OCI-LY7 (cell line): ENCODE data around the gene SLC4A3. TPM values are rescaled to one million over a fixed set of nuclear protein-coding genes. Genes with fewer than 3 reads are reported as not detected.
A peak's percentile ranks its signal among the peaks of the same experiment; 100 is the strongest.

Experiments used
- BruUV-seq: library from RNA; stranded (reverse); fragments of 400-500 nt; replicated peaks from 2 replicates; lab custom pipeline; 2021; lab: Mats Ljungman, UMichigan
- CTCF ChIA-PET: fragments of 300-600 bp; sonication (Branson Sonifier 250); formaldehyde crosslinking; loops from one replicate; lab custom pipeline; 2022; ENCODE audit warnings: antibody characterized with exemption; ENCODE audit not compliant: unreplicated experiment; lab: Charles Lee
- POLR2A ChIA-PET: fragments of 300-600 bp; sonication (Branson Sonifier 250); formaldehyde crosslinking; loops from one replicate; lab custom pipeline; 2022; ENCODE audit warnings: antibody characterized with exemption; lab: Charles Lee
- DNase-seq: peaks from one replicate; pipeline ENCODE4 v3.0.0-alpha.2; 2015; ENCODE audit warnings: low spot score
- H2AFZ ChIP-seq: fragments of 200-600 bp; sonication (generic), shearing (Covaris generic); 2 replicates; pipeline ENCODE4 v1.6.1; 2014; ENCODE audit warnings: mild to moderate bottlenecking, antibody characterized with exemption, low read length, moderate library complexity
- H3K27ac ChIP-seq: fragments of 200-600 bp; sonication (generic); 2 replicates; pipeline ENCODE4 v1.5.1; 2014; ENCODE audit warnings: mixed run types, low read depth, mild to moderate bottlenecking, moderate library complexity, low read length, inconsistent platforms; ENCODE audit not compliant: poor library complexity, severe bottlenecking
- H3K36me3 ChIP-seq: fragments of 200-600 bp; sonication (generic); 2 replicates; pipeline ENCODE4 v1.6.1; 2014; ENCODE audit warnings: mild to moderate bottlenecking, antibody characterized with exemption, low read length, moderate library complexity, mixed read lengths; ENCODE audit not compliant: insufficient read depth
- H3K4me1 ChIP-seq: fragments of 200-600 bp; sonication (generic); 2 replicates; pipeline ENCODE4 v1.5.1; 2014; ENCODE audit warnings: mild to moderate bottlenecking, low read length; ENCODE audit not compliant: insufficient read depth, poor library complexity, severe bottlenecking
- H3K4me2 ChIP-seq: fragments of 200-600 bp; sonication (generic); 2 replicates; pipeline ENCODE4 v1.6.1; 2014; ENCODE audit warnings: mild to moderate bottlenecking, low read length
- H3K4me3 ChIP-seq: fragments of 200-600 bp; sonication (generic); 2 replicates; pipeline ENCODE4 v1.5.1; 2014; ENCODE audit warnings: mild to moderate bottlenecking, low read depth, low read length; ENCODE audit not compliant: poor library complexity, severe bottlenecking
- H3K79me2 ChIP-seq: fragments of 200-600 bp; sonication (generic); 2 replicates; pipeline ENCODE4 v1.6.1; 2016; ENCODE audit warnings: low read depth, mild to moderate bottlenecking, low read length, moderate library complexity, mixed read lengths; ENCODE audit not compliant: insufficient read depth
- H3K9me2 ChIP-seq: fragments of 200-600 bp; sonication (generic); 2 replicates; pipeline ENCODE4 v1.6.1; 2016; ENCODE audit warnings: mild to moderate bottlenecking, low read length, mixed read lengths; ENCODE audit not compliant: insufficient read depth
- H3K9me3 ChIP-seq: fragments of 200-600 bp; sonication (generic); 2 replicates; pipeline ENCODE4 v1.6.1; 2014; ENCODE audit warnings: mild to moderate bottlenecking, mixed run types, low read length, mixed read lengths
- H4K20me1 ChIP-seq: fragments of 200-600 bp; sonication (generic); 2 replicates; pipeline ENCODE4 v1.6.1; 2014; ENCODE audit warnings: mild to moderate bottlenecking, antibody characterized with exemption, low read length, moderate library complexity, mixed read lengths; ENCODE audit not compliant: insufficient read depth
- CTCF ChIP-seq: fragments of 200-600 bp; sonication (generic); conservative IDR thresholded peaks from 2 replicates; pipeline ENCODE4 v1.5.1; 2014; ENCODE audit warnings: mild to moderate bottlenecking, antibody characterized with exemption, low read length, moderate library complexity, mixed read lengths
- EZH2phosphoT487 ChIP-seq: fragments of 200-600 bp; sonication (generic); IDR thresholded peaks from 2 replicates; pipeline ENCODE4 v1.6.1; 2018; ENCODE audit warnings: low read depth, borderline replicate concordance, mild to moderate bottlenecking, mixed run types, antibody characterized with exemption, low read length, moderate library complexity, mixed read lengths
- intact Hi-C: fragments of 100-400 bp; cut with micrococcal nuclease; formaldehyde crosslinking; loops from one replicate; pipeline ENCODE4 v1.10.0; 2022; ENCODE audit not compliant: unreplicated experiment
- total RNA-seq, 2 experiments: library from RNA; depleted of rRNA in 1 of 2; stranded (reverse); fragments of >200 nt in 1 of 2; shearing (Covaris generic) in 1 of 2; gene quantifications; 2 replicates each; pipeline ENCODE4 v1.2.3, GENCODE V29; 2014 to 2022

The SLC4A3 gene
- total RNA-seq, 2 experiments from 2014 or later, result not detected

GRCh38 chr2:219641390-219642068 lies 14.1 kb downstream of the SLC4A3 start:
- Histone ChIP-seq H3K4me3 (no peak overlapping the region), H3K4me2 (no peak overlapping the region), H4K20me1 (no peaks in the 10 kb centered on the region), H3K9me3 (no peaks in the 10 kb centered on the region), H2AFZ (no peak overlapping the region), H3K9me2 (no peaks in the 10 kb centered on the region), H3K27ac (no peak overlapping the region), H3K36me3 (no peaks in the 10 kb centered on the region), H3K79me2 (no peaks in the 10 kb centered on the region), H3K4me1 (peaks cover 6% of the 10 kb centered on the region)
- DNase-seq, result no peak
- intact Hi-C loops, result loop anchor here (1.0 to 5.0 kb wide), 4 partner anchors 44 to 239 kb away; partner anchors contain the start of gene STK11IP
- POLR2A ChIA-PET, result interaction anchor here (0.7 to 1.2 kb wide), 2 partner anchors 46 to 363 kb away, joined by 3 read pairs; no protein-coding TSS in a partner anchor
- CTCF ChIA-PET, result interaction anchor here (1.2 kb wide), 1 partner anchor 11 kb away, joined by 3 read pairs; no protein-coding TSS in a partner anchor
- TF ChIP-seq EZH2phosphoT487 (no peak), CTCF (no peak)
- no TSS peak for BruUV-seq

GRCh38 chr2:219642069-219642454 lies 14.6 kb downstream of the SLC4A3 start:
- BruUV-seq, result no TSS peak
- no peak overlapping the region for H3K4me3 ChIP-seq
- H3K4me1 ChIP-seq, result peaks cover 6% of the 10 kb centered on the region
- no peak overlapping the region for H3K27ac ChIP-seq
- H3K9me3 ChIP-seq, result no peaks in the 10 kb centered on the region
- H3K9me2 ChIP-seq, result no peaks in the 10 kb centered on the region
- ChIA-PET POLR2A (interaction anchor here (0.7 to 1.0 kb wide), 2 partner anchors 143 to 364 kb away, joined by 3 read pairs; partner anchors contain the start of gene GMPPA), CTCF (interaction anchor here (1.2 kb wide), 1 partner anchor 12 kb away, joined by 3 read pairs; no protein-coding TSS in a partner anchor)
- no peaks in the 10 kb centered on the region for H3K36me3 ChIP-seq
- peak overlapping the region; percentile 16; the same call in 1 of the 2 replicates for H3K4me2 ChIP-seq
- no peaks in the 10 kb centered on the region for H3K79me2 ChIP-seq
- no peak for DNase-seq
- no peak for TF ChIP-seq CTCF
- no peak for TF ChIP-seq EZH2phosphoT487
- no peak overlapping the region for H2AFZ ChIP-seq
- H4K20me1 ChIP-seq, result no peaks in the 10 kb centered on the region
- intact Hi-C loops, result loop anchor here (1.0 to 5.0 kb wide), 4 partner anchors 45 to 240 kb away; partner anchors contain the start of gene STK11IP
